Mesothelial cell of epicardium (in vitro differentiated cells): ENCODE measurements around the gene FXYD7. TPM values are rescaled to one million over a fixed set of nuclear protein-coding genes. Genes with fewer than 3 reads are reported as not detected.
A peak's percentile ranks its signal among the peaks of the same experiment; 100 is the strongest.

Experiments
- DNase-seq, 2 experiments: peaks; one replicate each; pipeline ENCODE4 v3.0.0; 2021; ENCODE audit warnings: low spot score in 2 of 2; ENCODE audit not compliant: unreplicated experiment in 2 of 2
- H3K27ac Mint-ChIP-seq: 2 replicates; pipeline ENCODE4 v1.8.0; 2021; ENCODE audit warnings: mixed read lengths
- H3K27me3 Mint-ChIP-seq: 2 replicates; pipeline ENCODE4 v1.8.0; 2021; ENCODE audit warnings: low read depth, mixed read lengths
- H3K36me3 Mint-ChIP-seq: 2 replicates; pipeline ENCODE4 v1.8.0; 2021; ENCODE audit warnings: mixed read lengths
- H3K4me1 Mint-ChIP-seq: 2 replicates; pipeline ENCODE4 v1.8.0; 2021; ENCODE audit warnings: mixed read lengths
- H3K4me3 Mint-ChIP-seq: 2 replicates; pipeline ENCODE4 v1.8.0; 2021; ENCODE audit warnings: mild to moderate bottlenecking, moderate library complexity, mixed read lengths
- H3K9me3 Mint-ChIP-seq: 2 replicates; pipeline ENCODE4 v1.8.0; 2021; ENCODE audit warnings: mixed read lengths
- total RNA-seq: library from RNA; stranded (reverse); gene quantifications from 3 replicates; pipeline ENCODE4 v1.2.1, GENCODE V29; 2021
- TF ChIP-seq, protein P1 (sequence below): fragments of 200-600 bp; sonication (generic); IDR thresholded peaks from one replicate; pipeline ENCODE4 v1.5.0; 2021; ENCODE audit warnings: antibody characterized with exemption; ENCODE audit not compliant: unreplicated experiment

The FXYD7 gene
- total RNA-seq, 1 donor from 2014 or later, result 1.3 TPM

DNA sequence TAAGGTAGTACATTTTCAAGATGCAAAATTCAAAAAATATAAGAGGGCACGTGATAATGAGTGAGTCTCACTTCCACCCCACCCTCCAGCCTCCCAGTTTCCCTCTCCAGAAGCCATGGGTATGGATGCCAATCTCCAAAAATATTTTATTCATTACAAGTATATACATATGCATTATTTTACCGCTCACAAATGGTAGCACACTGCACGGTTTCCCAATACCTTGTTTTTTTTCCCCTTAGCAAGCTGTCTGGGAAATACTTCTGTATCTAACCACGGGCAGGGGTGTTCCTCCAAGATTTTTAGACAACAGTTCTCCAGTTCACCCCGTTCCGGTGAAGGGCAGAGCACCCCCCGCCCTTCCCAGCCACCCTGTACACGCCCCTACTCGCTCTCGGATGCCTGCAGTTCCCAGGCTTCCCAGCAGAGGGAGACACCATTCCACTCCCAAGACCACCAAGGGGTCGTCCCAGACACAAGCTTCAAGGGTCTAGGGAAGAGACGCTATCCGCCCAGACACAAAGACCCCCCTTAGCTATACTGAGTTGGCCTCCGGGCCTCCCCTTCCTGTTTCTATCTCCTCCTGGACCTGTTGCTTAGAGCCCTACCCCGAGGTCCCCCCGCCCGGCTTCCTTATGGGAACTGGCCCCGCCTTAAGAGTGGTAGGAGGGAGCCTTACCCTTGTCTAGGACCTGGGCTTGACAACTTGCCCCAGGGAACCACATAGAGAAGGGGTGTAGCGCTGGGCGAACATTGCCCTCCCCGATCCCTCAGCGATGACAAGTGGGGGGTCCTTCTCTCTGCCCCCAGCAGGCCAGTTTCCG lies 28.5 kb upstream of the FXYD7 start:
- peak; percentile 56 to 93 for DNase-seq
- peaks cover 26% of the 10 kb centered on the region for H3K4me1 Mint-ChIP-seq
- no peaks in the 10 kb centered on the region for H3K36me3 Mint-ChIP-seq
- H3K4me3 Mint-ChIP-seq, result peak overlapping the region; percentile 70
- H3K27ac Mint-ChIP-seq, result no peak overlapping the region
- TF ChIP-seq, protein P1, sequence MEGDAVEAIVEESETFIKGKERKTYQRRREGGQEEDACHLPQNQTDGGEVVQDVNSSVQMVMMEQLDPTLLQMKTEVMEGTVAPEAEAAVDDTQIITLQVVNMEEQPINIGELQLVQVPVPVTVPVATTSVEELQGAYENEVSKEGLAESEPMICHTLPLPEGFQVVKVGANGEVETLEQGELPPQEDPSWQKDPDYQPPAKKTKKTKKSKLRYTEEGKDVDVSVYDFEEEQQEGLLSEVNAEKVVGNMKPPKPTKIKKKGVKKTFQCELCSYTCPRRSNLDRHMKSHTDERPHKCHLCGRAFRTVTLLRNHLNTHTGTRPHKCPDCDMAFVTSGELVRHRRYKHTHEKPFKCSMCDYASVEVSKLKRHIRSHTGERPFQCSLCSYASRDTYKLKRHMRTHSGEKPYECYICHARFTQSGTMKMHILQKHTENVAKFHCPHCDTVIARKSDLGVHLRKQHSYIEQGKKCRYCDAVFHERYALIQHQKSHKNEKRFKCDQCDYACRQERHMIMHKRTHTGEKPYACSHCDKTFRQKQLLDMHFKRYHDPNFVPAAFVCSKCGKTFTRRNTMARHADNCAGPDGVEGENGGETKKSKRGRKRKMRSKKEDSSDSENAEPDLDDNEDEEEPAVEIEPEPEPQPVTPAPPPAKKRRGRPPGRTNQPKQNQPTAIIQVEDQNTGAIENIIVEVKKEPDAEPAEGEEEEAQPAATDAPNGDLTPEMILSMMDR, result peak; percentile 91
- no peaks in the 10 kb centered on the region for H3K9me3 Mint-ChIP-seq
- peaks cover 4% of the 10 kb centered on the region for H3K27me3 Mint-ChIP-seq

DNA sequence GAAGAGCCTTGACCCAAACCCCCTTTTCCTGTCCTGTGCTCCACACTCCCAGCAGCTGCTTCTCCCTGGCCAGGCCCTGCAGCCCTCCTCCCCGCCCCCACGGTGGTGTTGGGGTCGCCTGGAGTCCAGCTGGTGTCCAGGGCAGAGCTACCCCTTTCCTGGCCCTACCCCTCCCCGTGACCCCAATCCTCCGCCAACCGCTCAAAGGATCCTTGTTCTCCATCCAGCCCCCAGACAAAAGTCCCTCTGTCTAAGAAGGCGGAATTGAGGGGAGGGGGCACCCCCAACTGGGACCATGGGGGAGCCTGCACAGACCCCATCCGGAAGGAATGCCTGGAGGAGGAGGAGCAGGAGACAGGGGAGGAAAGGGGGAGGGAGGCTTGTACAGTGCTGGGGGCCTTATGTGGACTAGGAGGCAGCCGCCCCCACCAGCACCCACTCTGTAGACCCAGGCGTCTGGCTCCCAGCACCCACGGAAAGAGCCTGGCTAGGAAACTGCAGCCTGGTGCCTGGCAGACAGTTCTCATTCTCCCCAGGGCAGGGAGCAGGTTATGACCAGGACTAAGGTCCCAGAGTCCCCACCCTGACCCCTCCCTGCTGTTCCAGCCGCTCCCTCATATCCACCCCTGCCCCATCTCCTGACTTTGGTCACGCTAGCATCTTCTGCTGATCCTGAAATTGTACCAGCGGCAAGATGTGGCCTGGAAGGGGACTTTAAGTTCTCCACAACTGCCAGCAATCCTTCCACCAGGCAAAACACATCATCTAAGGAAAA lies 27.7 kb upstream of the FXYD7 start, which contains the start of gene FXYD3:
TSS of gene FXYD3 (plus strand) at position 647 of the 775 bp plus-strand sequence. CDS start 3,554 bp downstream, outside the sequence.
- peak within 1 kb of the TSS; percentile 70 for H3K4me3 Mint-ChIP-seq
- H3K27me3 Mint-ChIP-seq, result peaks cover 4% of the 10 kb centered on the region
- no peaks in the 10 kb centered on the region for H3K36me3 Mint-ChIP-seq
- no peak for DNase-seq
- H3K27ac Mint-ChIP-seq, result no peak within 1 kb of the TSS
- H3K9me3 Mint-ChIP-seq, result no peaks in the 10 kb centered on the region
- H3K4me1 Mint-ChIP-seq, result peaks cover 26% of the 10 kb centered on the region
- TF ChIP-seq, protein P1, result no peak

DNA sequence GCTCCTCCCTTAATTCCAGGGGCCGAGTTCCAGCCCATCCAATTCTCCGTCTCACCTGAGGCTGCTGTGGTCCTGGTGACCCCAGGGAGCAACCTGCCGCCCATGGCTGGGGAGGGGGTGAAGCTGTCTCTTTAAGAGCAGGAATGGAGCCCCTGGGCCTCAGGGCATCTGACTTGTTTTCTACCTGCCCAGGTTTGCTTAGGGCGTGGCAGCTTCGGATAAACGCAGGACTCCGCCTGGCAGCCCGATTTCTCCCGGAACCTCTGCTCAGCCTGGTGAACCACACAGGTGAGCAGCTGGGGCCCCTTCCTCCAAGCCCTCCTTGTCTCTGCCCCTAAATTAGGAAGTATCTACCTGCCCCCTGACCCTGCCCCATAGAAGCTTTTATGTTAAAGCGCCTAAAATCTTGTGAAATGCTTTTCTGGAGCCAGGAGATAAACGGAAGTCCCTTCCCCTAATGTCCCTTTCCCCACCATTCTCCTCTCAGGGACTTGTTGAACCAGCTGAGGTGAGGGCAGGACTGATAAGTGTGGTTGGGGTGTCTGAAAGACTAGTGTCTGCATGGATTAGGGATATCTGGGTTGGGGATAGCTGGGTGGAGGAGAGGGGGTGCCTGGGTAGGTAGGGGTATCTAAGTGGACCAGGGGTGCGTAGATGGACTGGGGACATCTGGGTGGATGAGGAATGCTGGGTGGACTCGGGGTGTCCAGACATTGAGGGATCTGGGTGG lies 26.8 kb upstream of the FXYD7 start:
- no peak overlapping the region for H3K27ac Mint-ChIP-seq
- no peaks in the 10 kb centered on the region for H3K36me3 Mint-ChIP-seq
- no peak for DNase-seq
- peak overlapping the region; percentile 46 for H3K4me3 Mint-ChIP-seq
- H3K4me1 Mint-ChIP-seq, result peaks cover 24% of the 10 kb centered on the region
- peaks cover 4% of the 10 kb centered on the region for H3K27me3 Mint-ChIP-seq
- no peaks in the 10 kb centered on the region for H3K9me3 Mint-ChIP-seq
- TF ChIP-seq, protein P1, result no peak

DNA sequence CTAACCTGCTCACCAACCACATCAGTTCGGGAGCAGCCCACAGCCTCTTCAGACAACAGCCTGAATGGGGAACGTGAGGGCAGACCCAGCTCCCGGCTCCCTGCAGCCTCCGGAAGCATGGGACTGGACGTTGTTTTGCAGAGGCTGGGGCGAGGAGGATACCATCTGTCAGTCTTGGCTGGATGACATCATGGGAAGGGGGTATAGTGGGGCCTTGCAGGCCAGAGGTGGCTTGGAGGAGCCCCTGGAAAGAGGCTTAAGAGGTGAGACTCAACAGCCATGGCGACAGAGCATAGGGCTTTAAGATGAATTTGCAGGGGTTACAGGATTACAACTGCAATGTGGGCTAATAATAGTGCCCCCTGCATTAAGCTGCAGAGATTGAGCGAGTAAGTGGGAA lies 25.9 kb upstream of the FXYD7 start:
- TF ChIP-seq, protein P1, result no peak
- no peaks in the 10 kb centered on the region for H3K36me3 Mint-ChIP-seq
- DNase-seq, result no peak
- no peak overlapping the region for H3K4me3 Mint-ChIP-seq
- H3K27ac Mint-ChIP-seq, result no peak overlapping the region
- H3K4me1 Mint-ChIP-seq, result peaks cover 24% of the 10 kb centered on the region
- H3K9me3 Mint-ChIP-seq, result no peaks in the 10 kb centered on the region
- H3K27me3 Mint-ChIP-seq, result peaks cover 4% of the 10 kb centered on the region

DNA sequence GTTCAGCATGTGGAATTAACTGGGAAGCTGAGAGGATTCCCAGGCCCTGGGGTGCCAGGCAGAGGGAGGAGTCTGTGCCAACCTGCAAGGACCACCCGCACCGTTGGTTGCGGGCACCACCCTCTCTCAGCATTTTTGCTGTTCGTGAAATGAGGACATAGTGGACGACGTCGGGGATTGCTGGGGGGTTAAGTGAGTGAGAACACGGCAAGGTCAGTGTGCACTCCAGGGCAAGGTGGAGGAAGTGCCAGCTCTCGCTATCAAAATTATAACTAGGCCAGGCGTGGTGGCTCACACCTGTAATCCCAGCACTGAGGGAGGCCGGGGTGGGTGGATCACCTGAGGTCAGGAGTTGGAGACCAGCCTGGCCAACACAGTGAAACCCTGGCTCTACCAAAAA lies 25.3 kb upstream of the FXYD7 start:
- DNase-seq, result no peak
- no peaks in the 10 kb centered on the region for H3K36me3 Mint-ChIP-seq
- H3K27ac Mint-ChIP-seq, result no peak overlapping the region
- H3K4me1 Mint-ChIP-seq, result peaks cover 24% of the 10 kb centered on the region
- H3K27me3 Mint-ChIP-seq, result peaks cover 4% of the 10 kb centered on the region
- TF ChIP-seq, protein P1, result no peak
- no peaks in the 10 kb centered on the region for H3K9me3 Mint-ChIP-seq
- H3K4me3 Mint-ChIP-seq, result no peak overlapping the region
